ENCODE results near the gene KRT2.

Gene KRT2

GRCh38 chr12:52696588-52696987, 44.6 kb upstream of the KRT2 start:
- CTCF ChIA-PET = no interaction called here
- TF ChIP-seq ZNF843 (tag by site-specific recombination; IDR thresholded peaks at IDR 0.05) = no peak
- TF ChIP-seq SP7 (tag by site-specific recombination; IDR thresholded peaks at IDR 0.05) = no peak
- no peak for TF ChIP-seq ZNF112 (tag by site-specific recombination; IDR thresholded peaks at IDR 0.05)
- TF ChIP-seq, protein P1, sequence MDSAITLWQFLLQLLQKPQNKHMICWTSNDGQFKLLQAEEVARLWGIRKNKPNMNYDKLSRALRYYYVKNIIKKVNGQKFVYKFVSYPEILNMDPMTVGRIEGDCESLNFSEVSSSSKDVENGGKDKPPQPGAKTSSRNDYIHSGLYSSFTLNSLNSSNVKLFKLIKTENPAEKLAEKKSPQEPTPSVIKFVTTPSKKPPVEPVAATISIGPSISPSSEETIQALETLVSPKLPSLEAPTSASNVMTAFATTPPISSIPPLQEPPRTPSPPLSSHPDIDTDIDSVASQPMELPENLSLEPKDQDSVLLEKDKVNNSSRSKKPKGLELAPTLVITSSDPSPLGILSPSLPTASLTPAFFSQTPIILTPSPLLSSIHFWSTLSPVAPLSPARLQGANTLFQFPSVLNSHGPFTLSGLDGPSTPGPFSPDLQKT (IDR thresholded peaks at IDR 0.05; ENCODE audit: borderline replicate concordance, low read depth, low read length) = no peak
- no peak for TF ChIP-seq ZNF433 (tag by site-specific recombination; IDR thresholded peaks at IDR 0.05; ENCODE audit: low read depth)
- TF ChIP-seq ZFP37 (tag by site-specific recombination; IDR thresholded peaks at IDR 0.05) = no peak
- TF ChIP-seq ZNF449 (tag by site-specific recombination; IDR thresholded peaks at IDR 0.05) = no peak
- no peak for TF ChIP-seq ZNF404 (tag by site-specific recombination; IDR thresholded peaks at IDR 0.05)
- TF ChIP-seq WT1 (tag by site-specific recombination; IDR thresholded peaks at IDR 0.05) = no peak
- no peak for TF ChIP-seq ZFHX2 (tag by site-specific recombination; conservative IDR thresholded peaks at IDR 0.05)
- TF ChIP-seq, protein P2, sequence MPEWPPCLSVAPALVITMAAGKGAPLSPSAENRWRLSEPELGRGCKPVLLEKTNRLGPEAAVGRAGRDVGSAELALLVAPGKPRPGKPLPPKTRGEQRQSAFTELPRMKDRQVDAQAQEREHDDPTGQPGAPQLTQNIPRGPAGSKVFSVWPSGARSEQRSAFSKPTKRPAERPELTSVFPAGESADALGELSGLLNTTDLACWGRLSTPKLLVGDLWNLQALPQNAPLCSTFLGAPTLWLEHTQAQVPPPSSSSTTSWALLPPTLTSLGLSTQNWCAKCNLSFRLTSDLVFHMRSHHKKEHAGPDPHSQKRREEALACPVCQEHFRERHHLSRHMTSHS (tag by site-specific recombination; IDR thresholded peaks at IDR 0.05) = no peak
- TF ChIP-seq TCF7L2 (IDR thresholded peaks at IDR 0.05; ENCODE audit: borderline replicate concordance, low read depth, low read length) = no peak
- no peak for TF ChIP-seq ZNF2 (tag by site-specific recombination; IDR thresholded peaks at IDR 0.05)
- TF ChIP-seq ZNF518A (tag by site-specific recombination; conservative IDR thresholded peaks at IDR 0.05; ENCODE audit: low read depth) = no peak
- no peak for TF ChIP-seq ZNF777 (tag by site-specific recombination; IDR thresholded peaks at IDR 0.05; ENCODE audit: borderline replicate concordance)
- no peak for TF ChIP-seq ZNF214 (tag by site-specific recombination; IDR thresholded peaks at IDR 0.05; ENCODE audit: borderline replicate concordance)
- TF ChIP-seq GFI1B (tag by site-specific recombination; IDR thresholded peaks at IDR 0.05) = no peak
- POLR2A ChIA-PET = no interaction called here

DNA sequence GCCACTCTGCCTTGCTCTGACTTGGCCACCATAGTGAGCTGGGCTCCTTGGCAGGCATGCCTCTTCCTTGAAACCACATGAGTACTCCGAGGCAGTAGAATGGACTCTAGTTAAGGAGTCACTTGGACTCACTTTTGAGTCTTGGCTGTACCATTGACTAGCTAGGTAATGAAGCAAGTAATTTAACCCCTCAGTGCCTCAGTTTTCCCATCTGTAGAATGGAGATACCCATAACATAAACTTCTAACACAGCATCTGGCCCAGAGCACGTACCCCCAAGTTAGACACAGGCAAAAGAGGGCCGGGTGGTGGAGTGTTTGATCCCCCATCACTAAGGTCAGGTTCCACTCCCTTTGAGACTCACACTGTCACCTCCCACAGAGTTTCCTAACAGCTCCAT, 43.0 kb upstream of the KRT2 start:
- H3K4me1 ChIP-seq (ENCODE audit: control insufficient read depth, insufficient read depth, low read length) = no peaks in the 10 kb centered on the region
- no peaks in the 10 kb centered on the region for H3K9me3 ChIP-seq (ENCODE audit: control insufficient read depth, insufficient read depth, low read depth, low read length)
- ChIA-PET CTCF (no interaction called here), POLR2A (no interaction called here)
- H3K4me3 ChIP-seq (ENCODE audit: low read depth, low read length) = no peak overlapping the region
- H3K27ac ChIP-seq (ENCODE audit: extremely low read depth, low read depth, low read length) = no peak overlapping the region
- no peak for TF ChIP-seq ZNF624 (tag by site-specific recombination; IDR thresholded peaks at IDR 0.05)
- no peak for TF ChIP-seq ZNF768 (tag by site-specific recombination; IDR thresholded peaks at IDR 0.05)
- no peak for TF ChIP-seq ZNF112 (tag by site-specific recombination; IDR thresholded peaks at IDR 0.05)
- TF ChIP-seq, protein P3, sequence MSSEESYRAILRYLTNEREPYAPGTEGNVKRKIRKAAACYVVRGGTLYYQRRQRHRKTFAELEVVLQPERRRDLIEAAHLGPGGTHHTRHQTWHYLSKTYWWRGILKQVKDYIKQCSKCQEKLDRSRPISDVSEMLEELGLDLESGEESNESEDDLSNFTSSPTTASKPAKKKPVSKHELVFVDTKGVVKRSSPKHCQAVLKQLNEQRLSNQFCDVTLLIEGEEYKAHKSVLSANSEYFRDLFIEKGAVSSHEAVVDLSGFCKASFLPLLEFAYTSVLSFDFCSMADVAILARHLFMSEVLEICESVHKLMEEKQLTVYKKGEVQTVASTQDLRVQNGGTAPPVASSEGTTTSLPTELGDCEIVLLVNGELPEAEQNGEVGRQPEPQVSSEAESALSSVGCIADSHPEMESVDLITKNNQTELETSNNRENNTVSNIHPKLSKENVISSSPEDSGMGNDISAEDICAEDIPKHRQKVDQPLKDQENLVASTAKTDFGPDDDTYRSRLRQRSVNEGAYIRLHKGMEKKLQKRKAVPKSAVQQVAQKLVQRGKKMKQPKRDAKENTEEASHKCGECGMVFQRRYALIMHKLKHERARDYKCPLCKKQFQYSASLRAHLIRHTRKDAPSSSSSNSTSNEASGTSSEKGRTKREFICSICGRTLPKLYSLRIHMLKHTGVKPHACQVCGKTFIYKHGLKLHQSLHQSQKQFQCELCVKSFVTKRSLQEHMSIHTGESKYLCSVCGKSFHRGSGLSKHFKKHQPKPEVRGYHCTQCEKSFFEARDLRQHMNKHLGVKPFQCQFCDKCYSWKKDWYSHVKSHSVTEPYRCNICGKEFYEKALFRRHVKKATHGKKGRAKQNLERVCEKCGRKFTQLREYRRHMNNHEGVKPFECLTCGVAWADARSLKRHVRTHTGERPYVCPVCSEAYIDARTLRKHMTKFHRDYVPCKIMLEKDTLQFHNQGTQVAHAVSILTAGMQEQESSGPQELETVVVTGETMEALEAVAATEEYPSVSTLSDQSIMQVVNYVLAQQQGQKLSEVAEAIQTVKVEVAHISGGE (tag by site-specific recombination; conservative IDR thresholded peaks at IDR 0.05; ENCODE audit: low read depth) = no peak
- TF ChIP-seq, protein P4, sequence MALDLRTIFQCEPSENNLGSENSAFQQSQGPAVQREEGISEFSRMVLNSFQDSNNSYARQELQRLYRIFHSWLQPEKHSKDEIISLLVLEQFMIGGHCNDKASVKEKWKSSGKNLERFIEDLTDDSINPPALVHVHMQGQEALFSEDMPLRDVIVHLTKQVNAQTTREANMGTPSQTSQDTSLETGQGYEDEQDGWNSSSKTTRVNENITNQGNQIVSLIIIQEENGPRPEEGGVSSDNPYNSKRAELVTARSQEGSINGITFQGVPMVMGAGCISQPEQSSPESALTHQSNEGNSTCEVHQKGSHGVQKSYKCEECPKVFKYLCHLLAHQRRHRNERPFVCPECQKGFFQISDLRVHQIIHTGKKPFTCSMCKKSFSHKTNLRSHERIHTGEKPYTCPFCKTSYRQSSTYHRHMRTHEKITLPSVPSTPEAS (tag by site-specific recombination; IDR thresholded peaks at IDR 0.05) = no peak
- TF ChIP-seq KLF9 (tag by site-specific recombination; IDR thresholded peaks at IDR 0.05; ENCODE audit: low read depth) = no peak
- H3K36me3 ChIP-seq (ENCODE audit: control insufficient read depth in 2 of 2, insufficient read depth in 1 of 2, low read length in 2 of 2) = no peaks in the 10 kb centered on the region

More at GRCh38 chr12:52696588-52696987, 44.6 kb upstream of the KRT2 start:
- Histone ChIP-seq H3K36me3 (ENCODE audit: control insufficient read depth in 2 of 2, insufficient read depth in 1 of 2, low read length in 2 of 2) (no peaks in the 10 kb centered on the region), H3K27ac (ENCODE audit: extremely low read depth, low read depth, low read length) (no peak overlapping the region), H3K4me3 (ENCODE audit: low read depth, low read length) (no peak overlapping the region), H3K4me1 (ENCODE audit: control insufficient read depth, insufficient read depth, low read length) (no peaks in the 10 kb centered on the region), H3K9me3 (ENCODE audit: control insufficient read depth, insufficient read depth, low read depth, low read length) (no peaks in the 10 kb centered on the region)
